HPDE6-E6E7 (cell line): Measurements from ENCODE around the gene ASB4.

Experiments
- DNase-seq: peaks from one replicate; pipeline ENCODE4 v3.0.0; 2011; ENCODE audit warnings: missing footprints; ENCODE audit errors: extremely low spot score

Gene ASB4

DNA sequence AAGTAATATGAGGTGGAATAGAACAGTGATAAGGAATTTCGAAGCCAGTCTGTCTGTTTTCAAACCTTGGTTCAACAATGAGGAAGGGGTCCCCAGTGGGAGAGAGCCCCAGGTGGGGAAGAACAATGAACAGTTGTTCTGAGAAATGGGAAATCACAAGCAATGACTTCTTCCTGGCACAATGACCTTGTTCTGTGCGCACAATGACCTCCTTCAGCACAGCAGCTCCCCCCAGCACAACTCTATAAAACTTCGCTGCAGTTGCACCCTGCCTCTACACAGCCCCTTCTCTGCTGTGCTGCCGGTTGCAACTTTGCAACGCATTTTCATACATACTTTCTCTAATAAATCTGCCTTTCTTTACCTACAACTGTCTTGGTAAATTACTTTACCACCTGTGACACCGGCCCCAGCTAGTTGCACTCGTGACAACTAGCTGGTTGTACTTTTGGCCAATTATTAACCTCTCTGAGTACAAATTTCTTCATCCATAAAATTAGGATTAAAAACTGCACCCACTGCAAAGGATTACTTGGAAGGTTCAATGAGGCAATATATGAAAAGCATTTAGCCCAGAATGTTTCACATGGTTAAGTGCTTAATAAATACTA, 40.5 kb downstream of the ASB4 start:
- no peak for DNase-seq

DNA sequence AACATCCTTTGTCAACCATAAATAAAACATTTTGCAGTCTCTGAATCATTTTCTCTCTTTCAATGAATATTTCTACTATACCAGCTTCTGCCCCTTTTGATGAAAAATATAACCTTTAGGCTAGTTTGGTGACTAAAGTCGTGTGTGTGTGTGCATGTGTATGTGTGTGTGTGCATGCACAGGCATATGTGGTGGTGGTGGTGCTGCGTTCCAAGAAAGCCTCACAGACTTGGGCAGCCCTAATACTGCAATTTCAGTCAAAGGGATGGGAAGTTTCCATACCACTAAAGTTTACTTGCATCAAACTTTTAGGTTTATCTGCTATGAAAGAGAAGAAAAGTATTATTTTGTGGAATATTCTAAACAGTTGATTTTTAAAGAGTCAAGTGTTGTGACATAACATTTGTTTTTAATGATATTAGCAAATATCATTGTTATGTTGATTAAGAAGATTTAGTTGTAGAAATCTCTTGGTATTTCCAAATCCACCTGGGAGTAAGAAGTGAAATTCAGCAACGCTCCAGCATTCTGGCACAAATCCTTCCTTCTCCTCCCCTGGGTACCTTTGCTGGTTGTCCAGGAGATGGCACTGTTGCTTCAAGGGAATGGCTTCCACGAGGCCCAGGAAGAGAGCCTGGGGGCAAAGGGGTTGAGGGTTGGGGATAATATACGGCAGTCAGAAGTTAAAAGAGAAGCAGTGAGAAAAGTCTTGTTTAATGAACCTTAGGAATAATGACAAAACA, 41.5 kb downstream of the ASB4 start:
- DNase-seq, result peak; percentile 76

- DNase-seq, result no peak
These were observed 42.1 kb downstream of the ASB4 start for GRCh38 chr7:95527776-95528250.

GRCh38 chr7:95529701-95530100, 44.0 kb downstream of the ASB4 start:
- no peak for DNase-seq

GRCh38 chr7:95530881-95531280, 45.1 kb downstream of the ASB4 start:
- no peak for DNase-seq

DNA sequence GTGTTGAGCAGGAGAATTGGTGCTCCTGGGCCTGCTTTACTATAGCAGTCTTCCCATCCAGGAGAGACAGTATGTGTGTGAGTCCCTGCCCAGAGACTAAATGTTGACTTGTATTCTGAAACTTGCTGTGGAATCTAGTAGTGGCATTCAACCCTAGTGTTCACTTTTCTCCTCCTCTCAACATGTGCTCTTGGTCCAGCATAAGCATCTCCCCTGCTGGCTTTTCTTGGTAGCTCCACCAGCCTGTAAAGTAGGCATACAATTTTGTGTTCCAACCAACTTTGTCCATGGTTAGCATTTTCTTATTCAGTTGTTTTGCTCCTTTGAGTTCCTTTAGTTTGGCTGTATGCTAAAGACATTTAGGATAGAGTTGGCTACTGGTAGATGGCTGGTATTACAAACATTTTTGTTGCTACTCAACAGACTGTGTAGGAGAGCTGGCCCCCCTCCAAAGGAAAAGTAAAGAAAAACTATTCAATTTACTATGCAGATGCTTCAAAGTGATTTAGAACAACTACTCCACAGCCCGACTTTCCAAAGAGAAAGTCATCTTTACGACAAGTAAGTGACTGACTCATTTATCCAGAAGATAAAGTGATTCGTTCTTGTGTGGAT, 46.0 kb downstream of the ASB4 start:
- DNase-seq, result no peak

DNA sequence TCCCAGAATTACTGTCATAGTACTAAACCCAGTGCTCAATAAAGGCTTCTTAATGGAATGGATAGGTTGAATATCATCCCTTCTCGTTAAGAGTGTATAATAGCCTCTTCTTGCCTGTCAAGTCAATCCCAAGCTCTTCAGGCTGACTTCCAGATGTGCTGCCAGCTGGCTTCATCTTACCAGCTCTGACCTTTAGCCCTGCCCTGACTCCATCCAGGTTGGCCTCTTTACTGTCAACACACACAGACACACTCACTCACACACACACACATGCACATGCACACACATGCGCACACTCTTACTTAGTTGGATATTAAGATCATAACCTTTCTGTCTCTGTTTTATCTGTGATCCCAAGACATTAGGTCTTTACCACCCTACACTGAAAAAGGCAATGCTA, 49.1 kb downstream of the ASB4 start:
- DNase-seq, result no peak

GRCh38 chr7:95535662-95536061, 49.9 kb downstream of the ASB4 start:
- DNase-seq, result no peak

DNA sequence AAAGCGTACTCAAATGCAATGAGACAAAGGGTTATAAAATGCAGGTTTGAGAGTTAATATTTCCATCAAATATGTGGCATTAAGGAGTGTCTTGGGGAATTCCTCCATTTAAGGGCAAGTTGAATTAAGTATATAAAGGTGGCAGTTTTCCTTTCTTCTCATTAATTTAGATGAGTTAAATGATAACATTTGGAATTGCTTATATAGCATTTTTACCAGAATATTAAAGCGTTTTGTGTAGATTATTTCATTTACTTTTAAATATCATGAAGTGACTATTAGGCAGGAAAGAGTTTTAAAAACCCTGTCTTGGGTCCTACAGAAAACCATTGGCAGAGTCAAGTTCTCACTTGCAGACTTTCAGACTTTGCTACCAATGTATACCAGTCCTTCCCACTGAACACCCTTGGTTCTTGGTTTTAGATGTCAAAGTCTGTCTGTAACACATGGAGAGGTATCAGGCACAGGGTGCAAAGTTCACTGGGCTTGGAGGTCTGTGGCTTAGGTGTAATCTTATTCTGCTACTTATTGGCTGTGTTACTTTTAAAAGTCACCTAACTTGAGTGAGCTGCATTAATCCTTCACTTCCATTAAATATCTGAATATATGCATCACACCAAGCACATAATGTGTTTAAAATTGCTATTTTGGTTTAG, 51.0 kb downstream of the ASB4 start:
- DNase-seq, result no peak

- DNase-seq, result no peak
These were observed 51.7 kb downstream of the ASB4 start for GRCh38 chr7:95537468-95537867.

DNA sequence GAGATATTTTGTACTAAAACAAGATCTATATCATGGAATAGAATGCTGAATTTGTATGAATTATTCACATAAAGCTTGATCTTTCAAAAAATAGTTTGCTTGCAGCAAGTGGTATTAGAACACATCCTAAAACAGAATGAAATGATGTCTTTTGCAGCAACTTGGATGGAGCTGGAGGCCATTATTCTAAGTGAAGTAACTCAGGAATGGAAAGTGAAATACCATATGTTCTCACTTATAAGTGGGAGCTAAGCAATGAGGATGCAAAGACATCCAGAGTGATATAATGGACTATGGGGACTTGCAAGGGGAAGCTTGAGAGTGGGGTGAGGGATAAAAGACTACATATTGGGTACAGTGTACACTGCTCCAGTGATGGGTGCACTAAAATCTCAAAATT, 53.7 kb downstream of the ASB4 start:
- no peak for DNase-seq

DNA sequence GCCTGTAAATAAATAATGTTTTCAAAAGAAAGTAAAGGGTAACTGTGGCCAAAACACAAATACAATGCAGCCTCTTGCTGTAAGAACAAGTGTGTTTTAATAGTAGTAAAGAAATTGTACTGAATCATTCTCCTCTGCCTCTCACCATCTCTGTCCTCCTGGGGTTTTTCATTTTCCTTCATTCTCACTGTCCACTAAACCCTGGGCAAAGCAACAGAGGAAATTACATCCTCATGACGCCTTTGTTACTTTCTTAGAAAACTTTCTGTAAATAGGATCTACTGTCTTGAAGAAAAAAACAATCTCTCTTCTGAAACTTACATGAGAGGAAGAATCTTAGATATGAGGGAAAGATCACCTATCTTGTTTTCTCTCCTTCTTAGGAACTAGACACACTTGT, 54.6 kb downstream of the ASB4 start:
- no peak for DNase-seq

DNA sequence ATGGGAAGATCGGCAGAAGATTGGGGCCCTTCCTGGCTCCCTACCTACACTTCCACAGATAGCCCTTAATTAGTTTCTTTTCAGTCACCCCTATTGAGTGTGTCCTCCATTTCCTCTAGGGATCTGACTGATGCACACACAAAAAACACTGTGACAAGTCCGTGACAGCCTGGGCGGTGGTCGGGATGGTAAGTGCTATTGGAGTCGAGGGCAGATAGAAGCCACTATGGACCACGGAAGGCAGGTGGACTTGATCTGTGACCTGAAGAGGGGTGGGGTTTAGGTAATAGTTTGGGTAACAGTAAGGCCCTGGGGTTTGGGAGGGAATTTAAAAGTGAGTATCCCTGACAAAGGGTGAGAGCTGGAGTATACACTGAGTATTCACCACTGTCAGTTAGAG, 57.6 kb downstream of the ASB4 start:
- no peak for DNase-seq

DNA sequence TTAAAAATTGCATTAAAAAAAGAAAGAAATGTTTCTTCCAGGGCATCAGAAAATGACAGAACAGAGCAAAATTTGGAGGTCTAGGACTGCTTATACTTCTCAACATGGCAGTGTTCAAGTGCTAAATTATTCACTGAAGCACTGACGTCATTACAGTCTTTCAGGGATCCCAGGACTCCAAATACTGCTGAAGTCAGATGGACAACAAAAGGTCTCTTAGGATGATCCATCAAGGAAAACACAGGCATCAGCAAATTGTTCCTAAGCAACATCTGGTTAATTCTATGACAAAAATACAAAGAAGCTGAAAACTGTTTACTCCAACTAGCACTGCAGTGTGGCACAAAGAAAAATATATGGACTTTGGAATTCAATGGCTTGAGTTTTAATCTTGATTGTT, 58.4 kb downstream of the ASB4 start:
- no peak for DNase-seq

DNA sequence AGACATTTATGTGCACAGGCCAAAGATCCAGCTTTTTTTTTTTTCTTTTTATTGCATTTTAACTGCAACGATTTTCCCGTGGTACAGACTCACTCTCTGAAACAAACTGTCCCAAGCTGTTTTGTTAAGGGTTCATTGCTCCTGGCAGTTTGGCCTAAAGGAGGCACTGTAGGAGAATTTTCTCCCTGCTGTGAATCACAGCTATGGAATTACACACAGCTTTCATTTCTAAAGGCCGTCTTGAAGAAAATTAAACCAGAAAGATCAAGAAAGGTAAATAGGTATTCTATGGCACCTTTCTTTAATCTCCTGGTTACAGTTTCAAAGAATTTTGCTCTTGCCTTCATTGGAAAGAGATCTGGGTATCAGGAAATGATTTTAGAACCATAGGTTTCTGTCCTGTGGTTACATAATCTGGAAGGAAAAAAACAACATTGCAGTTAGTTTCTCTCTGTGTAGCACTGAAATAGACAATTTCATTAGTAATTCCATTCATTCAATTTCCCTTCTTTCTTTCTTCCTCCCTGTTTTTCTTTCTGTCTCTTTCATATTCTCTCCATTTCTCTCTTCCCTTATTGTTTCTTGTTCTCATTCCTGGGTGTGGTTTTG, 59.4 kb downstream of the ASB4 start:
- DNase-seq, result peak; percentile 55

GRCh38 chr7:95545673-95546072, 59.9 kb downstream of the ASB4 start:
- no peak for DNase-seq

- no peak for DNase-seq
These were observed 60.9 kb downstream of the ASB4 start for GRCh38 chr7:95546647-95547046.

DNA sequence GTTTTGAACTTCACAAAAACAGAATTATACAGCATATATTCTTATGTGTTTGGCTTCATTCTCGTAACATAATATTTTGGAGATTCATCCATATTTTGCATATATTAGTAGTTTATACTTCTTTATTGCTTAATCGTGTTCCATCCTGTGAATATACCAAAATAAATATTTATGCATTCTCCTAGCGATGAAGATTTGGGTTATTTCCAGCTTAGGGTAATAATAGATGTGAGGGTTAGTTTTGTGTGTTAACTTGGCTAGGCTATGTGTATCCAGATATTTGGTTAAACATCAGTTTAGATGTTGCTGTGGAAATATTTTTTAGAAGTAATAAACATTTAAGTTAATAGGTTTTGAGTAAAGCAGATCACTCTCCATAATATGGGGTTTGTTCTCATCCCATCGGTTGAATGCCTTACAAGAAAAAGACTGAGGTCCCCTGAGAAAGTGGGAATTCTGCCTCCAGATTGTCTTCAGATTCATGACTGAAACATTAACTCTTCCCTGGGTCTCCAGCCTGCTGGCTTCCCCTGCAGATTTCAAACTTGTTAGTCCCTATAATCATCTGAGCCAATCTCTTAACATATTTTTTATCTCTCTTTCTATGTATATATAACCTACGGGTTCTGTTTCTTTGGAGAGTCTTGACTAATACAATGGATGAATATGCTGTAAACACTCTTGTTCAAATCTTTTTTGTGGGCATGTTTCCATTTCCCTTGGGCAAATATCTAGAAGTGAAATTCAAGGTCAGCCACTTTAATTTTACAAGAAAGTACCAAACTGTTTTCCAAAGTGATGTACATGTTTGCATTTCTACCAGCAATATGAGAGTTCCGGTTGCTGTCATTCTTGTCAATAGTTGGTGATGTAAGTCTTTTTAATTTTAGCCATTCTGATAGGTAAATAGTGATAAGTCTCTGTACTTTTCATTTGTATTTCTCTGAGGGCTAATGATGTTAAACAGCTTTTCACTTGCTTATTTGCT, 61.9 kb downstream of the ASB4 start:
- no peak for DNase-seq

DNA sequence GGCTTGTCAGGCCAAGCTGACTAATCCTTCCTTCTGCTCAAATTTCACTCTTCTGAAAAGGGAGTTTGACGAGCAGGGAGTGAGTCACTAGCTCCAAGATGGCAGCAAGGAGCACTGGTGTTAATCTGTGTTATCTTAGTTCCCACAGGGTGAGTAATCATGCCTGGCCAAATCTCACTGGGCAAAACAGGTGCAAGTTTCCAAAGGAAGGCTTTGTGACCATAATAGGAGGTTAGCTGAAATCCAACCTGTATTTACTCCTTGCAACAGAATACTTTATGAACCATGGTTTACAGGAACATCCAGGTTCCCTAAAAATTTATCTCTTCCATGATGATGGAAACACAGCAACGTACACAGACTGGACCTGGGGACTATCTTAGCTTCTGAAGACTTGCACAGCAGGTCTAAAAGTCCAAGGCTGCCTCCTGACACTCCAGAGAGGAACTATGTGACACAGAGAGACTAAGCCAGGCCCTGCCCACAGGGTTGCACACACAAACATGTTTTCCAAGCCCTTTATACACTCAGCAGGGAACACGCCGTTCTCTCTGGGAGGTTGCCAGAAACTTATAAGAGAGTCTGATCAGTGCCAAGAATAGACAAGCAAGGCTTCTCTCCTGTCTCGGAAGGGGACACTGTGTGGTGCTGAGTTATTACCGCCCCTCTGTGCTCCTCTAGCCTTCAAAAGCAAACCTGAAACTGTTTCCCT, 64.2 kb downstream of the ASB4 start:
- DNase-seq, result peak; percentile 89

DNA sequence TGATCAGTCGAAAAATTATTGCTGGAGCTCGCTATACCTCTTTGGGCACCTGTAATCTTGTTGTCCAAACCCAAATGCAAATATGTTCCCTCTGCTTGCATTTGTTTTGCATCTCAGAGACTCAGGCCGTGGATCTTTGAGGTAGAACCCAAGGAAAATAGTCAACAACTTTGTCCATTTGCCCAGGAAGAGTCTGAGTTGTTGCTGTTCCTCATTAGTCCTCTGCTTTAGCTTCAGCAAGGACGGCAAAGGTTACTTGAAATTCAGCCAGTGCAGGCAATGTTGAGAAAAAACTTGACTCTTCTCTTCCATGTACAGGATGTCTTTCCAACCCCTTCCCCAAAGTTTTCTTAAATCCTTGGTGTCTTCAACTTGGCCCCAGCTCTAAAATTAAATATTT, 64.8 kb downstream of the ASB4 start:
- DNase-seq, result no peak
